ENCODE data around the gene RAB21.
"Not testable (repeated sequence)": the region's sequence is repeated elsewhere in the genome, so short reads cannot be mapped to it uniquely, and the experiment has no call there.

The RAB21 gene

GRCh38 chr12:71800177-71800576, 45.5 kb downstream of the RAB21 start:
- no peak for DNase-seq

- DNase-seq: no peak
Measured at GRCh38 chr12:71804505-71804904, 49.8 kb downstream of the RAB21 start.

DNA sequence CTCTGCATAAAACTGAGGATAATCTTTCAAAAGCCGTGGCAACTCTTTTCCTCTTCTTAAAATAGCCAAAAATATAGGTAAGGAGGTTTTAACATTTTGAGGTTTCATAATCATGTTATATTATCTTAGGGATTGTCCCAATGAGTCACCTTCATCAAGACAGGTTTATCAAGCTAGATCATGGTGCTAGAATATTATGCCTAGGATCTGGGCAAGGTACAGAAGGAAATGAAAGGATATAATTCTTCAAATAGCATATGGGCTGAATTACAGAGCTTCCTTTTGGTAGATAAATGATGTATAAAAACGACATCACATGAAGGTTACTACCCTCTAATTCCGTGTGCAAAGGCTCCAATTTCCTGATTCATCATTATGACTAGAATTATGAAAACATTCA, 56.3 kb downstream of the RAB21 start:
- no peak for DNase-seq

DNA sequence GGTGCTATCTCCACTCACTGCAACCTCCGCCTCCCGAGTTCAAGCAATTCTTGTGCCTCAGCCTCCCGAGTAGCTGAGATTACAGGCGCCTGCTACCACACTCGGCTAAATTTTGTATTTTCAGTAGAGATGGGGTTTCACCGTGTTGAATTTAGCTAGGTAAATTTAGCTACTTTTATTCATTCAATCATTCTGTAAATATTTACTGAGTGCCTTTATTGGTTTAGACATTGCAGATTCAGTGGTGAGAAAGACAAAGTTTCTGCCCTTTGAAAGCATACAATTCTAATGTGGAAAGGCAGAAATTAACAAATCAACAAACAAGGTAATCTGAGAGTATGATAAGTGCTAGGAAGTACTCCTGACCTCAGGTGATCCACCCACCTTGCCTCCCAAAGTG, 60.6 kb downstream of the RAB21 start:
- not testable (repeated sequence) for DNase-seq

GRCh38 chr12:71822088-71822487, 67.4 kb downstream of the RAB21 start:
- DNase-seq: not testable (repeated sequence)

DNA sequence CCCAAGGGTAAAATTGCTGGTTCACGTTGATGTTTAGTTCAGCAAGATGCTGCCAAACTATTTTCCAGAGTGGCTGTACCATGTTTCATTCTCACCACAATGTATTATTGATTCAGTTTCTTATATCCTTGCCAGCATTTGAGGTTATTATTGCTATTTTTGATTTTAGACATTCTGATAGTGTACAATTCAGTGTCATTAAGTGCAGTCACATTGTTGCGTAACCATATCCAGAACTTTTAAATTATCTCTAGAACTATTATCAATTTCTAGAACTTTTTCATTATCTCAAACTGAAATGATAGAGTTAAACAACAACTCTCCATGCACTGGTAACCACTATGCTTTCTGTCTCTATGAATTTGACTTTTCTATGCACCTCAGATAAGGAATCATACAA, 74.2 kb downstream of the RAB21 start:
- no peak for DNase-seq

DNA sequence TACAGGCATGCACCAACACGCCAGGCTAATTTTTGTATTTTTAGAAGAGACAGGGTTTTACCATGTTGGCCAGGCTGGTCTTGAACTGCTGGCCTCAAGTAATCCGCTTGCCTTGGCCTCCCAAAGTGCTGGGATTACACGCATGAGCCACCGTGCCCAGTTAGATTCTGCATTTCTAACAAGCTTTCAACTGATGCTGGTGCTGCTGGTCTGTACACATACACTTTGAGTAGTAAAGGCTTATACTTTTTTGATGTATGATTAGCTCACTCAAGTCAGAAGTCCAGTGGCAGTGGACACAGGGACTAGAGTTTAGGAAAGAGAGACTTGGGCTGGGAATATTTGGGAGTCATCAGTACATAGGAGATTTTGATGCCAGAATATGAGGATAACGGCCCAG, 82.7 kb downstream of the RAB21 start:
- DNase-seq: no peak

DNA sequence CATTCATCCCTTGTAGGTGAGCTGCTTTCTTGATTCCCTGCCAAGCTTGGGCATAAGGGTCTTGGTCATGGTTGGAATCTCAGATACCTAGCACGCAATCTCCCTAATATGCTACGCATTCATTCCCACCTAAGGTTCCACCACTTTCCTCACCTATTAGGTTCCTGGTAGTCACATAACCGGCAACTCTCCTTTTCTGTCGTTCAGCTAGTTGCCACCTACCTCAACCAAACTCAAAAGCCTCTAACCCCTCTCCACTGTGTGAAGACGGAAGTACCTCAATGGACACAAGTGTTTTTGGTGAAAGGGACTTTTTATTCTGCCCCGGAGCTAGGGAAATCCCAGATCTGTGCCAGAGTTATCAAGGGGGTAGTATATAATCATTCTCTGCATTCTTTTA, 83.6 kb downstream of the RAB21 start:
- DNase-seq: no peak

- DNase-seq: no peak
Measured at GRCh38 chr12:71838676-71839075, 84.0 kb downstream of the RAB21 start.

GRCh38 chr12:71840231-71840847, 85.7 kb downstream of the RAB21 start:
- peak; percentile 37 to 41 for DNase-seq

DNA sequence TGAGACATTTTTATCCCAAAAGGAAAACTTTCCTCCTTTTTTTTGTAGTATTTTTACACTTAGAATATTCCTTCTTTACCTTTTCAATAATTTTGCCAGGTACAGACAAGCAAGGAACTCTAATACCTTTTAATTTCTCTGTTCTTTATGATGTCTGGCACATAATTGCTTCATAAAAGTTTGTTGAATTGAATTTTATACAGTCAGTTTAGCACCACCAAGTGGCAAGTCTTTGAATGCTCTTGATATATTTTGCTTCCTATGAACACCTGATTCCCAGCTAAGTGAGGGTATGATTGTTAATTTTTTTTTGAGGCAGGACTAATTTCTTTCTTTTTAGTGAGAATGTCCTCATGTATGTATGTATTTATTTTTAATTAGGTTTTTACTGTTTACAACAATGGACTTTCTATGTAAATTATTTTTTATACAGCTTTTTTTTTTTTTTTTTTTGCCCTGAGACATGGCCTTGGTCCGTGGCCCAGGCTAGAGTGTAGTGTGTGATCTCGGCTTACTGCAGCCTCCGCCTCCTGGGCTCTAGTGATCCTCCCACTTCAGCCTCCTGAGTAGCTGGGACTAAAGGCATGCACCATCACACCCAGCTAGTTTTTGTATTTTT, 91.8 kb downstream of the RAB21 start:
- DNase-seq: no peak

- DNase-seq: no peak
Measured at GRCh38 chr12:71848212-71848611, 93.5 kb downstream of the RAB21 start.

DNA sequence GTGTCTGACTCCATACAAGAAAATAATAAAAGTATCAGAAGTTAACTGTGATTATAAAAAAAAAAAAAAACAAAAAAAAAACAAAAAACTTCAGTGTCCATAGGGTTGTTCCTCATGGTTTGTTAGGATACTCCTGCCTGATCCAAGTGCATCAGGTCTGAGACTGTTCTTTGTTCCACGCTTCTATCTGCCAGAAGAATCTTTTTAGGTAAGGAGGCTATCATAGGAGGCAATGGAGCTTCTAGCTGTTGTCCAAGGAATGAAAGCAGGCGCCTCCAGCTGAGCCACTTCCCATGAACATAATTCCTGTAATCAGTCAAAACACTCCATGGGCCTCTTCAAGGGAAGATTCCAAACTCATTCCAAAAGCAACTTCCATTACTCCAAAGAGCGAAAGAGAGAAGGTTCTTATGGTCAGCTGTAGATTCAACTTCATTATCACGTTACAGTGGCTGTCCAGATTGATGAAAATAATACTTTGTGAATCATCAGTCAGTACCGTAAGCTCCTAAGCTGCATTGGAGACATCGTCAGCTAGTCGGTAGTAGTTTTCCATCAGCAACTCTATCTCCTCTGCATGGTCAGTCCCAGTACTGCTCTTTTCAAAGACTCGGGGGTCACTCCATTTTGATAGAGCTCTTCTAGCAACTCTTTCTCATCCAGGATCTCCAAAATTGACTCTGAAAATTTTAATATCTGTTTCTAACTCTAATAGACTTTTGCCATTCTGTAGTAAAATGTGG, 94.6 kb downstream of the RAB21 start:
- no peak for DNase-seq

Data from activated T-cell treated with anti-CD3 and anti-CD28 coated beads, Interleukin-2, amount 50 U/mL, for 48 hours (primary cell).